ELR (cell line): ENCODE measurements around the gene MBL2.
A peak's percentile ranks its signal among the peaks of the same experiment; 100 is the strongest.

Experiments
- DNase-seq: peaks from one replicate; pipeline ENCODE4 v3.0.0-alpha.2; 2015; ENCODE audit warnings: low read depth

MBL2 gene

DNA sequence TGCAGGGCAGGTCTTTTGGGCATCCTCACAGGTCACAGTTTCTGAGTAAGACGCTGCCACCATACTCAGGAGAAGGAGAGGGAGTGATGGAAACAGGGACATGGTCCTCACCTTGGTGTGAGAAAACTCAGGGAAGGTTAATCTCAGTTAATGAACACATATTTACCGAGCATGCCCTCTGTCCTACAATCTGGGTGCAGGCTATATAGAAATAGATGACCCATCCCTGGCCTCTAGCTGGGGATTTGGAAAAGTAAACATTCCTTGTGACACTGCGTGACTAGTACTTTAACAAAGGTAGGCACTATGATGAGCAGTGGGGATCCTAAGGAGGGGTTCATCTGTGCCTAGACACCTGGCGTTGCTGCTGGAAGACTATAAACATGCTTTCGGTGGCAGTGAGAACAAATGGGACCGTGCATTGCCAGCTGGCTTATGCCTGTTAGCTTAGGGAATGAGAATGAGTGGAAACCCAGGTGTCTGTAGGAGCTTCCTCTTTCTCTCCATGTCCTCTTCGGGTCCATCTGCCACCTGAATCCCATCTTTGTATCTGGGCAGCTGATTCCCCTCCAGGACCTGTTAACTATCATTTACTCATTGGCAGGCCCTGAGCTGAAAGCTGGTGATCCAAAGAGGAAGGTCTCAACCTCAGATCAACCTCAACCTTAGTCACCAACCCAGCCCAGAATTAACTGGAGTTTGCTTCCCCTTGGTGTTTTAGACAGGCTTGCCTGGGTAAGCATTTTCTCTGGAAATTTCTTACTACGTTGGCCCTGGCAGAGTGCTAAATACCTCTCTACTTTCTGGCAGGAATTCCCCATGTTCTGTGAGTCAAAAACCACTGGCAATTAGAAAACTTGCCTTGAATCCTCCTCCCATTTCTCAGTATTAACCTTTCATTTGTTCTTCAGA is 794 bp downstream of the MBL2 start:
- no peak for DNase-seq

DNA sequence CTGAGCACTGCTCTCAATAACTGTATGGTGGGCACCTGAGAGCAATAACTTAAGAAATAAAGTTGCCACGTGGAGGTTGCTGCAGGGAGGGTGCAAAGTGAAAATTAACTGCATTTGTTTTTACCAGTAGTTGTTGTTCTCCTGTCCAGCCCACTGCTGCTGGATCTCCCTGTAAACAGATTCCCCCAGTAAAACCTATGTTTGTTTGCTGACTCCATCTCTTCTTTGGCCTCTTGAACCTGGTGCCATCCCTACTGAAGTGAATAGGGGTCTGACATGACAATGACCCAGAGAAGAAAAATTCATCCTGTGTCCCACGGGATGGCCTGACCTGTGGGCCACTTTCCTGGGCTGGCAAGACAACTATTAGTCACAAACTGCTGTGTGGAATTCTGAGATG is 1.7 kb downstream of the MBL2 start:
- DNase-seq, result no peak

DNA sequence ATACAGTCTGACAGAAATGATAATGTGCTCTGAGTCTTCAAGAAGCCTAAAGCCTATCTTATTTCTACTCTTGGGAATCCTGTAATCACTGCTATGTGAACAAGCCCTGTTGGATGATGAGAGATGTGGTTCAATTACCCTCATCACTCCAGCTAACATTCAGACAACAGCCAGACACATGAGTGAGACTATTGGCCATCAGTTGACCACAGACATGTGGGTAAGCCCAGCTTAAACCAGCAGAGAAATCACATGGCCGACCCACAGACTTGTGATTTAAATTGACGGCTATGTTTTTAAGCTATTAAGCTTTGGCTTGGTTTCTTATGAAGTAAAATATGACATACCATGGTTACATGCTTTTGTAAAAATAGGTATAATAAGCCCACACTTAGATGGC is 2.6 kb downstream of the MBL2 start:
- no peak for DNase-seq

DNA sequence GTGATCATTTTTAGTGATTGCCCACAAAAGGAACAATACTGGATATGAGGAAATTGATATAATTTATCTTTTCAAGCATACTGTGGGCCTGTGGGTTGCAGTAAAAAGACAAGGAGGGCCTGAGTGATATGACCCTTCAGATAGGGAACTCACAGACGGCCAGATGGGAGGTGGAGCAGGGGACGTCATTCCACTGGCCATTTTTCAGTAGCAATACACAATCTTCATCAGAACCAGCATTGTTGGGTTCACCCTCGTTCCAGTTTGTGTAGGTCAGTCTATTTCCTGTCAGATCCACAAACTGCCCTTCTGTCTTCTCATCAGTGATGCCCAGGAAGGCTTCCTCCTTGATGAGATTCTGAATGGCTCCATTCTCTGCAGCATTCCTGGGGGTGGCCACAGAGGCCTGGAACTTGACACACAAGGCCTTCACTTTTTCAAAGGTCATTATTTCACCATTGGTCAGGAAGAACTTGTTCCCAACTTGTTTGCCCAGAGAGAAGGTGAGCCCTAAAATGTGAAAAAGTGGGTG is 4.5 kb downstream of the MBL2 start:
- DNase-seq, result no peak

DNA sequence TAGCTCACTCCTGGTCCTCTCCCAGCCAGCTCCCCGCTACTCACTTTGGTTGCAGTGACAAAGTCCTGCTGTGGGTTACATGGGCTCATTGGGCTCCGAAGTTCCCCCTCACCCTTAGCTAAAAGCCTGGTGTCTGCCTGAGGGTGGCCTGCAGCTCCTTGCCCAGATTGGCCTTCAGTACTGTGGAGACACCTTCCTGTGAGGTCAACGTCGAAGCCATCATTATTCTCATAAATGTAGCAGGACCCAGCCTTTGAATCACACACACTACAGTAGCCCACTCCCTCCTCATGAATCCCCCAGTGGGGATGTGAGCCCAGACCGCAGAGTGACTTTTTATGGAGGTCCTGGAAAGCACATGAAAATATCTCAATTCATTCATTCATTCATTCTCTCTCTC is 10.5 kb downstream of the MBL2 start:
- DNase-seq, result no peak

DNA sequence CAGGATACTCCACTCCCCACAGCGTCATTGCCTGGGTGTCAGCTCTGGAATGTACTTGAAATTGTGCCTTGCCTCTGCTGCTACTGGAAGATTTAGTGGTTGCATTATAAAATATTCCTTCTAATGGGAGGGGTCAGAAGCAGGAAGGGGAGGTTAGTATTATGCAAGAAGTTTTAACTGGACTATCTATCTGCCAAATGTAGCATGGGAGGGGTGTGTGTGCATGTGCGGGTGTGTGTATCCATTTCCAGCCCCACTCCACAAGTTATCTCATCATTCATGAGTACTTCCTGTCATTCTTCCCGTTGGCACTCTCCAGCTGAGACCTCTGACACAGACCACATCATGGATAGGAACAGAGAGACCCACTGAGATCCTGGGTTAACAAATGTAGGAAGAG is 13.4 kb downstream of the MBL2 start:
- no peak for DNase-seq

DNA sequence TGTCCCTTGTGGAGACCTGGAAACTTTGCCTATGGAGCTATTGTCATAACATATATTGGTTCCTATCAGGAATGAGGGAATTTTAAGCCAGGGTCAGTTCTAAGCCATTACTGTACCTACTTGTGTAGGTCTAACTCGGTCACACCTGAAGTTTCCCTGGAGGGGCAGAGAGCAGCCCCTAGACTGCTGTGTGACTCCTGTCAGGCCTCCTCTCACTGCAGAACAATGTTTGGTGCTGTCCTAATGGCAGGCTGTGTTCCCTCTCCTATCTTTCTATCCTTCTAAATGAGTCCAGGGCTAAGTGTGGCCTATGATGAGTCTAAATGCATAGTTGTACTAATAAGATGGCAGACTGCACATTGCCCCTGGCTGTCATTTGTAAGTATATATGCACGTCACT is 14.2 kb downstream of the MBL2 start:
- DNase-seq, result no peak

DNA sequence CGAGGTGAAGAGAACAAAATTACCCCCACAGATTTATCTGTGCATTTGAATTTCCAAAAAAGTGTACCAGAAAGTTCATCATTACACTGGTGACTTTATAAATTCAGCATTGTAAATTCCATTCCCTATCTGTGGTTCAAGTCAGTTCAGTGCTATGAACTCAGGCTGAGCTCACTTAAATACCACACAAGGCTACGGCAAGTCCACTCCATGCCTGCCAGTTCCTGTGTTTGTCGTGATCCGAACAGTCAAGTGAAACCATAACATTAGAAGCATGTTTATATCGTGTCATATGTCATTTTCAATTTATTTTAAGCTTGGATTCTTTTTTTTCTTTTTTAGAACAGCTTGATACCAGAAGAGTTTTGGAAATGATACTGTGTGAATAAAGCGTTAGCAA is 14.8 kb downstream of the MBL2 start:
- DNase-seq, result no peak

DNA sequence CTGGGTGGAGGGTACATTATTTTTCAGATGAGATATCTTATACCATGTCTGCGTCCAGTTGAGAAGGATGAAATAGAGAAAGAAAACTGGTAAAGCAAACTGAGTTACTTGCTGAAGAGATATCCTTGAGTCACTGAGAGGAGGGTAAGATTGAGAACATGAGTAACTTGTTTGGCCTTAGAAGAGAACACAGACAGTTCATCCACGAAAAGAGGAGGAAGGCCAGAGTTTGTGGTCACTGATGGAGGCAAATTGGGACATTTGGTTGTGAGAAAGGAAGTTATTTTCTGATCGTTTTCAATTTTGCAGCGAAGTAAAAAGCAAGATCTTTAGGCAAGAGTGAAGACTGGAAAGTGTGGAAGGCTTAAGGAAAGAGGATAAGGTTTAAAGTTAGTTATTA is 15.6 kb downstream of the MBL2 start:
- no peak for DNase-seq

DNA sequence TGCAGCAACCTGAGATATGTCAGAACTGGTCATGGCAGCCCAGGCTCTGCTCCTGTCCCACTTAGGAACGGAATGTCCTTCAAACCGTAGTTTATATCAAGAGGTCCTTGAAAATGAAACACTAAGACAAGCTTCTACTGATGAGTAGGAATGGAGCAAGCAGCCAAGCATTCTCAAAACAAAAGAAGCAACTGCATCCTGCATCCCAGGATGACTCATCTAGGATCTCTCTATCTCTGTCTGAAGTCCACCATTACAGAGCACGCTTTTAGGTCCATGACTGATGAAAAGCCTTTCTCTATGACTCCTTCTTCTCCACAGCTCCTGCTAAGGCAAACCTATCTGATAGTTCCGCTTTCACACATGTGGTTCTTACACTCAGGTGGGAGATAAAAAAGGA is 16.3 kb downstream of the MBL2 start:
- no peak for DNase-seq

DNA sequence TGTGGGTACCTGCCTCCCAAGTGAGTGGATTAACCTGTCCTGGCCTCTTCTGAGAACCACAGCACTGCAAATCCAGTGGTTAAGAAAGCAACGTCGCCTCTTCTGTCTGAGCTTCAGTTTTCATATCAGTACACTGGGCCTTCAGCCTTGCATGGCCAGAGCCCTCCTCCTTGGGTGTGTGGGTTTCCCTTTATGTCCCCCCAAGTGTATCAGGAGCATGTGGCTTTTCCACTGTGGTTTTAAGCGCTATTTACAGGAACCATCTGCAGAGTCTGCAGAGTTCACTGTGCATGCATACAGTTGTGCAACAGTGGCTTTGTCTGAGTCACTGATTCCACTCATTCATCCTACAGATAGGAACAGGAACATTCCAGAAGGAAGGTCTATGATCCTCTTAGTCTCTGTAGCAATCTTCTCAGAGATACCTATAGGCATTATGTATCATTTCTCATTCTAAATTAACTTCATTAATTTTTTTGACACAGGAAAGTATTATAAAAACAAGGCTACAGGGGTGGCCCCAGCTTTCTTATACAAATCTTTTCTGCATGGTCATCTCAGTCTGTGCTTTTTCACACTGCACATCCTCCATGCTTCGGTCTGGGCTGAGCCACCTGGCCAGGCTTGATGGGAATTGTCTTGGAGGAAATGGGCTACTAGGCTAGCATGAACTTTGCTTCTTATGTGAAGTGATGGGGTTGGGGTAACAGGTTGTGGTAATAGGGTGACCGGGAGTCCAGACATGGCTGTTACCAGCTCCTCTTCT is 17.1 kb downstream of the MBL2 start:
- DNase-seq, result no peak

DNA sequence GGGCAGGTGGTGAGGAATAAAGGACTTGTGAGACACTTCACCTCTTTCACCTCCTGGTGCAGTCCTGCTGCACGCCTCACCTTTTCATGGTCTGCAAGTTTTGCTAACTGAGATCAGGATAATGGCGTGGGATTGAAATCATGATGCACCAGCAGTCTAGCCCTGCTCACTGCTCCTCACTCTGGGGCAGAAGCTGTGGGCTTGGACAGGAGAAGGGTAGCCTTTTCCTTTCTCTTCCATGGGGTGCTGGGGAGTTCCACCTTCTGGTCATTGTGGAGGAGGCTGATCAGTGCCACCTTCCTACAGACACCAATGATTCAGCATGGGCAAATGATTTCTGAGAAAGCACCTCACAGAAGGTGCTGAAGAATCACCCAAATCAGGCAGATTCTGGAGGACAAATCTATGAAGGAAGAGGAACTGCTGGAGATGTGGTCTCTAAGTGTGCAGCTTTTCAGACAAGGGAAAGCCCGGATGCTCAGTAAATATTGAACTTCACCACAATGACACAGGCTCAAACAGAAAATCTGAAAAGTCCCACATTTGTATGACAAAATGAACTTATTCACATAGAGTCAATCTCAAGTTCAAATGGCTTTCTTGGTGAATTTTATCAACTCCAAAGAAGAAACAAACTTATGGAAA is 19.7 kb downstream of the MBL2 start:
- no peak for DNase-seq

DNA sequence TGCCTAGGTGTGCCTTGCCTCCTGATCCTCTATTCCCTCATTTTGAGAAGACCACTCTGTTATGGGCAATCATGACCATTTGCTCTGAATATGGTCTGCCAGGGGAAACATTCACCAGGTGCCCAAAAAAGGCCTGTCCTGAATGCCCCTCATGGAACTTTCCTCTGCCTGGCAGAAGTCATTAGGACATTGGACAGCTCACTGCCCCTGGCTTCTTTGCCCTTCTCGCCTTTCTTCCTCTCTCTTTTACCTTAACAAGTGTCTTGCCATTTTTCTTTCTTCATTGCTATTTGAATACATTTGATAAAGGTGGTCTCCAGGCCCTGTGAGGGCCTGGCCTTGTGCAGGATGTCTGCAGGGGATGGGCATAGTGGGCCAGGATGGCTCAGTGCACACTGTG is 20.3 kb downstream of the MBL2 start:
- no peak for DNase-seq

DNA sequence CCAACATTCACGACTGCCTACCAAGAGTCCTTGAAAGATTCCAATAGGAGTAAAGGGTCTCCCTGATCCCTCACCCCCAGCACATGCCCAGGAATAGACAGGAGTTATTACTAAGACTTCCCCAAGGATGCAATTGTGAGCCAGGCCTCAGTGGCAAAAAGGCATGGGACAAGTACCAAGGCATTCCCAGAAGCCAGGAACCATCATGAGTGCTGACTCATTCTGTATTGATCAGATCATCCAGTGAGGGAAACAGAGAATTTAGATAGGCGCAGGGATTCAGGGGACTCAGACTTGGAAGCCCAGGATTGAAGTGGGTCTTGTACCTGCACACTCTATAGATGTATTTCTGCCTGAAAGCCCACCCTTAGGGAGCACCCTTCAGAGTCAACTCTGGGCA is 21.2 kb downstream of the MBL2 start:
- no peak for DNase-seq

DNA sequence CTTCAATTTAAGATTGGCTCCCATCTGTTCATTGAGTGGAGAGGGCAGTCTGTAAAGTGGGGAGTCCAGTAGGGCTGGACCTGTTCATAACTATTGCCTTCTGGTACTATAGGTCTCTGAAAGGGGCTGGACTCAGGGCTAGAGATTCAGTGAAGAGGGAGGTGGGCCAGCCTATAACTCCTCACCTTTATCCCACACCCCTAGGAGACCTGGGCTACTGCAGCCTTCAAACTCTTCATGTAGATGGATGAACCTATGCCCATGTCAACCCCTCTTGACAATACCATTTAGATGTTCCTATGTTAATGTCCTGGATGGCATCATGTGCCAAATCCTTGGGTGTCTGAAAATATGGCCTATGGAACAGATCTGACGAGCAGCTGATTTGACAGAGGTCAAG is 22.0 kb downstream of the MBL2 start:
- no peak for DNase-seq

DNA sequence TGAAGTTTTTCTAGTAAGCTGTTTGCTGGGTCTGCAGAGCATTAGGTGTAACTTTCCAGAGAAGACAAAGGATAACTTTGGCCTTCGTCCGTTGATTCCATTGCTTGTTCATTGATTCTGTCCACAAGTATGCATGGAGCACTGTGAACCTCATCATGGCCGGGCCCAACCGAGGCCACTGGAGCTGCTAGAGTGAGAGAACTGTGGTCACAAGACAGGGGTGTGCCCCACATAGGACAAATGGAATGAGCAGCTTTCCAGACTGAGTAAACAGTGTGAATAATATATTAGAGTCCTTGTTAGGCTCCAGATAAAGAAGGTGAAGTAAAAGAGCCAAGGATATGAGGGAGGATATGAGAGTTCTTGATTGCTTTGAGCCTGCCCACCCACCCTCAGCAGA is 24.9 kb downstream of the MBL2 start:
- no peak for DNase-seq

DNA sequence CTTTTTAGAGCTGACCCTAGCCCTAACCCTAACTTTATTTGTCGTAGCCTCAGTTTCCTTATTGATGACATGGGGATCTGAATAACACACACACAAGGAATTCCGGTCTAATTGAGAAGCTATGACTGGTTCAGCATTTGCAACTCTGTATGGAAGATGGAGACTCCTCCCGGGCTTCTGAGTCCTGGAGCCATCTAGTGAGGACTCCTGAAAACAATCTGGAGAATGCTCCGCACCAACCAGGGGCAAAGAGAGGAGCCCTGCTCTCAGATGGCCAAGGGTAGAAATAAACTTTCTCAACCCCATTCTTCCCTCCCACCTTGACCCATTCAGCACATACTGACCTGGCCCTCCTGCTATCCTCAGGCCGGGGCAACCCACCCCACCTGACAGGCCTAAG is 26.4 kb downstream of the MBL2 start:
- no peak for DNase-seq

DNA sequence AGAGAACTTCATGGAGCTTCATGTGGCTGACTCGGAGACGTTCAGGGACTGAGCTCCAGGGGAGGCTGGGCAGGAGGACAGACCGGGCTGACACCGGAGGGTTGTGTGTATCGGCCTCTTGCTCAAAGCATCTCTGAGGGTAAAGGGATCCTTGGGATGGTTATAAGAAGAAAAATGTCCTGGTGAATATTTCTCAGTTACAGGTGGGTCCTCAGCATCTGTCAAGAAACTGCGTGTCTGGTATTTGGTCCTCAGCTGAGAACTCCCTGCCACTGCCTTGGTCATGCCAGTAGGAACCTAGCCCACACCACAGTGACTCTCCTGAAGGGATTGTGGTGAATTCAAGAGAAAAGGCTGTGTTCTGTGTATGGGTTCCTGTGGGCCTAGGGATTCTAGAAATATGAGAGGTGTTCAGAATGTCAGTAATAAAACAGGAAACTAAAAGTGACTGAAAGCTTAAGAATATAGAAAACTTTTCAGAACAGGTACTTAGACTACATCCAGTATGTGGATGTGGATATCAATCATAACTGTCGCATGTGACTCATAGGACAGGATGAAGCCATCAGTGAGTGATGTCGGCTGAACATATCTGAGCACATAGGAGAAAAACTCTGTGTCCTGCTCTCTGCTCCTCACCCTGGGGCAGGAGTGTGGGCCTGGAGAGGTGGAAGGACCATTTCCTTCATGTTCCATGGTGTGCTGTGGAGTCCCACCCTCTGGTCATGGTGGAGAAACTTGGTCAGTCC is 28.4 kb downstream of the MBL2 start:
- no peak for DNase-seq

DNA sequence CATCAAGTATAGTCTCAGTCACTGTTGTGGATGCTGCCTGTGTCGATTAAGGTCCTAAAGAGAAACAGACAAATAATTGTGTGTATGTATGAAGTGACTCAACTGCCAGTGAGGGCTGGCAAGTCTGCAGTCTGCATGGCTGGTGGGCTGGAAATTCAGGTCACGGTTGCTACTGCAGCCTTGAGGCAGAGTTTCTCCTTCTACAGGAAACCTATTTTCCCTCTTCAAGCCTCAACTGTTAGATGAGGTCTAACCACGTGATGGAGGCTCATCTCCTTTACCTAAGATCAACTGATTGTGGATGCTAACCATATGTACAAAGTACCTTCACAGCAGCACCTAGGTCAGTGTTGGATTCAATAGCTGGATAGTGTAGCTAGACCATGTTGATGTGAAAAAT is 29.9 kb downstream of the MBL2 start:
- no peak for DNase-seq

DNA sequence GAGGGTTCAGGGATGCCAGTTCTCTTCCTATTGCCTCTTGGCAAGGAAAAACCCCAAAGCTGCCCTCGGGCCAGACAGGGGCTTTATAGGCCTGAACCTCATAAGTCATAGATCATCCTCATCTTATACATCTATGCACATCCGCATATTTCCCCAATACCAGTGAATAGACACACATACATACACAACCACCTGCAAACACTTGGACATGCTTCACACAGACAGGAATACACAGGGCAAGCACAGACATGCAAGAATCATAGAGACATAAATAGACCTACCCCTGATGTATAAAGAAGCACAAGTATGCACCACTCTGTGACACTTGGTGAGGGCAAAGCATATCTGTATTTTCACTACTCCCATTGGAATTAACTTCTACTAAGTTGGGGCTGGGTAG is 30.7 kb downstream of the MBL2 start:
- no peak for DNase-seq

DNA sequence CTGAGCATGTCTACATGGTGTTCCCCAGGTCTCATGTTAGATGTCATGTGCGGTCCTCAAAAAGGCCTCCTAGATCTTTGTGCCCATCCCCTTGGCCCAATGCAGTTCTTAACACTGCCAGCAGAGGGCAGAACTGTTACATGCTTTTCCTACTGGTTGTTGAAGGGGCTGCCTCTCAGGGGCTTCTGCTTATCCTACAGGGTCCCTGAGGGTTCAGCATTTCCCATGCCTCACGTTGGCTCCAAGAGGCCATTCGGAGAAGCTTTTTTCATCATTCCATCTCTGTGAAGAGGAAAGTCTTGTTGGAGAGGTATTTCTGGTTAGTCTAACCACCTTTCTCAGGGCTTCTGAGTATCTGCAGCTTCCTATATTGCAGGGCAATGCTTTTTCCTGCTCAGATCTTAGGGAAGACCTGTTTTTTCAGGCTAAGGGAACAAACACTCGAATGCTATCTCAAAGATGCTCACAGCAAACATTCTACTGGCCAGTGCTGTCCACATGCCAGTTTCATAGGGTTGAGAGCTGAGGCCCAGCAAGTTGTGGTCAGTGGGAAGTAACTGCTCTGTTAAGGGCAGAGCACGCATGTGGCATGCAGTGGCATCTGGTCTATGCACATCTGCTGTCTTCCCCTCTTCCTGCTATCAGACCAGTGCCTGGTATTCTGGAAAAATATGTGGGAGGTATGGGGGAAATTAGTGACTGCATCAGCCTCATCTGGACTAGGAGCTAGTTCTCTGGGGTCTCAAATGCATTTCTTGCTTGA is 31.5 kb downstream of the MBL2 start:
- DNase-seq, result peak; percentile 46
